ENCODE results near the gene MOSPD3. TPM values are rescaled to one million over a fixed set of nuclear protein-coding genes. Genes with fewer than 3 reads are reported as not detected.

Gene MOSPD3
- polyA plus RNA-seq, 3 donors = 12.7 to 15.5 (median 13.3) TPM

GRCh38 chr7:100568176-100568895 lies 44.0 kb upstream of the MOSPD3 start:
- peaks cover 3 to 38% of the 10 kb centered on the region in 2 donors for H3K27me3 ChIP-seq (ENCODE audit: control insufficient read depth in 2 of 2, insufficient read depth in 2 of 2, low read length in 2 of 2)
- H3K79me2 ChIP-seq (ENCODE audit: insufficient read depth, low read length) = no peaks in the 10 kb centered on the region
- Mint-ChIP-seq H3K27me3 (ENCODE audit: low read depth in 3 of 3) (peaks cover 28 to 49% (median 39%) of the 10 kb centered on the region in 3 donors), H3K9me3 (peaks cover 0 to 17% (median 3%) of the 10 kb centered on the region in 7 donors), H3K4me1 (peaks cover 40% of the 10 kb centered on the region), H3K27ac (no peak overlapping the region), H3K4me3 (peak overlapping the region in 1 of 2 donors; percentile 77), H3K36me3 (peaks cover 13 to 32% of the 10 kb centered on the region in 2 donors)
- no peak overlapping the region for H2AFZ ChIP-seq (ENCODE audit: insufficient read depth, low read depth, low read length, poor library complexity, severe bottlenecking)
- no peaks in the 10 kb centered on the region for H3K9me3 ChIP-seq (replicated peaks in 1 of 2; ENCODE audit: control insufficient read depth in 1 of 2, insufficient read depth in 1 of 2, low read length in 2 of 2)
- no peak overlapping the region for H3K4me2 ChIP-seq (replicated peaks; ENCODE audit: extremely low read depth, low read length, poor library complexity, severe bottlenecking)
- intact Hi-C loops (cut with micrococcal nuclease) = no loop called here
- H3K27ac ChIP-seq (ENCODE audit: low read depth in 1 of 2, low read length in 2 of 2) = no peak overlapping the region
- TF ChIP-seq CTCF (IDR thresholded peaks at IDR 0.05) = no peak
- H4K20me1 ChIP-seq (ENCODE audit: insufficient read depth, low read length) = peaks cover 50% of the 10 kb centered on the region
- no peak for DNase-seq
- 71% methylated on average over 5 of the region's 11 CpGs for WGBS (ENCODE audit: insufficient coverage)
- H3K4me1 ChIP-seq (ENCODE audit: control insufficient read depth in 1 of 2, insufficient read depth in 2 of 2, low read length in 2 of 2) = peaks cover 27 to 48% of the 10 kb centered on the region in 2 donors
- H3K9ac ChIP-seq (ENCODE audit: insufficient read depth, low read length, poor library complexity, severe bottlenecking) = no peak overlapping the region
- no peak overlapping the region for H3K4me3 ChIP-seq (replicated peaks in 1 of 3; ENCODE audit: low read depth in 2 of 3, low read length in 3 of 3)
- peaks cover 13 to 21% of the 10 kb centered on the region in 2 donors for H3K36me3 ChIP-seq (replicated peaks in 1 of 2; ENCODE audit: control insufficient read depth in 1 of 2, insufficient read depth in 2 of 2, low read length in 2 of 2)

GRCh38 chr7:100568896-100569844 lies 43.2 kb upstream of the MOSPD3 start:
- peaks cover 18 to 26% of the 10 kb centered on the region in 2 donors for H3K36me3 ChIP-seq (replicated peaks in 1 of 2; ENCODE audit: control insufficient read depth in 1 of 2, insufficient read depth in 2 of 2, low read length in 2 of 2)
- H3K9me3 ChIP-seq (replicated peaks in 1 of 2; ENCODE audit: control insufficient read depth in 1 of 2, insufficient read depth in 1 of 2, low read length in 2 of 2) = no peaks in the 10 kb centered on the region
- peaks cover 3 to 38% of the 10 kb centered on the region in 2 donors for H3K27me3 ChIP-seq (ENCODE audit: control insufficient read depth in 2 of 2, insufficient read depth in 2 of 2, low read length in 2 of 2)
- TF ChIP-seq CTCF (IDR thresholded peaks at IDR 0.05) = peak; percentile 58
- peak overlapping the region in 2 of 7 donors; percentile 46 to 50 for H3K27ac Mint-ChIP-seq
- peaks cover 0 to 17% (median 3%) of the 10 kb centered on the region in 7 donors for H3K9me3 Mint-ChIP-seq
- H3K79me2 ChIP-seq (ENCODE audit: insufficient read depth, low read length) = no peaks in the 10 kb centered on the region
- H3K27ac ChIP-seq (ENCODE audit: low read depth in 1 of 2, low read length in 2 of 2) = no peak overlapping the region
- peak overlapping the region in 1 of 3 experiments; percentile 34 for H3K4me3 ChIP-seq (replicated peaks in 1 of 3; ENCODE audit: low read depth in 2 of 3, low read length in 3 of 3)
- peak in 2 of 3 donors; percentile 38 to 50 for DNase-seq
- peaks cover 28 to 53% (median 39%) of the 10 kb centered on the region in 3 donors for H3K27me3 Mint-ChIP-seq (ENCODE audit: low read depth in 3 of 3)
- H3K9ac ChIP-seq (ENCODE audit: insufficient read depth, low read length, poor library complexity, severe bottlenecking) = no peak overlapping the region
- H3K4me3 Mint-ChIP-seq = peak overlapping the region; percentile 12 to 77
- H4K20me1 ChIP-seq (ENCODE audit: insufficient read depth, low read length) = peaks cover 56% of the 10 kb centered on the region
- H2AFZ ChIP-seq (ENCODE audit: insufficient read depth, low read depth, low read length, poor library complexity, severe bottlenecking) = peak overlapping the region; percentile 65
- H3K4me1 ChIP-seq (ENCODE audit: control insufficient read depth in 1 of 2, insufficient read depth in 2 of 2, low read length in 2 of 2) = peaks cover 27 to 48% of the 10 kb centered on the region in 2 donors
- WGBS (ENCODE audit: insufficient coverage) = 17% methylated on average over 23 of the region's 36 CpGs
- intact Hi-C loops (cut with micrococcal nuclease) = no loop called here
- peak overlapping the region; percentile 53 for H3K4me2 ChIP-seq (replicated peaks; ENCODE audit: extremely low read depth, low read length, poor library complexity, severe bottlenecking)
- H3K4me1 Mint-ChIP-seq = peaks cover 38% of the 10 kb centered on the region
- peaks cover 12 to 31% of the 10 kb centered on the region in 2 donors for H3K36me3 Mint-ChIP-seq

All from CD14-positive monocyte (primary cell).